Activated gamma-delta T cell (primary cell): ENCODE results near the gene TMEM30B.

ENCODE experiments used
- DNase-seq: peaks from one replicate; lab custom pipeline; 2025; lab: John Stamatoyannopoulos, UW

The TMEM30B gene

DNA sequence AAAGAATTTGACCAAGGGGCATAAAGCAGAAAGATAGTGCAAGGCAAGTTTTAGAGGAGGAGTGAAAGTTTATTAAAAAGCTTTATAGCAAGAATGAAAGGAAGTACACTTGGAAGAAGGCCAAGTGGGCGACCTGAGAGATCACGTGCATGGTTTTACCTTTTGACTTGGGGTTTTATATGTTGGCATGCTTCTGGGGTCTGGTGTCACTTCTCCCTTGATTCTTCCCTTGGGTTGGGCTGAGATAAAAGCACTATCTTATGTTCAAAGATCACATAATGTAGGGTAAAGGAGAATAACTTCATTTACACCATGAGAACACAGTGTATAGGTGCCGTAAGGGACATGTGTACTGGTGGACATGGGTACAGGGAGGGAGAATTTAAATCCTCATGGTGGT, 17.7 kb upstream of the TMEM30B start:
- DNase-seq: no peak

DNA sequence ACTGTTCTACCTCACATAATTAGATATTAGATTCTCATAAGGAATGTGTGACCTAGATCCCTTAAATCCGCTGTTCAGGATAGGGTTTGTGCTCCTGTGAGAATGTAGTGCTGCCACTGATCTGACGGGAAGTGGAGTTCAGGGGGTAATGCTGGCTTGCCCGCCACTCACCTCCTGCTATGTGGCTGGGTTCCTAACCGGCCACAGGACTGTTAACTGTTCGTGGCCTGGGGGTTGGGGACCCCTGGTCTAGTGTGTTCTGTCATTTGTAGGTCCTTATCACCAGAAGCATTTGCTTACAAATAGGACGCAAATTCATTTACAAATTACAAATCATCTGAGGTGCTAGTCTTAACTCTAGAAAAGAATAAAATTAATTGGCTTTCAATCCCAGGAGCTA, 16.4 kb upstream of the TMEM30B start:
- DNase-seq: no peak

DNA sequence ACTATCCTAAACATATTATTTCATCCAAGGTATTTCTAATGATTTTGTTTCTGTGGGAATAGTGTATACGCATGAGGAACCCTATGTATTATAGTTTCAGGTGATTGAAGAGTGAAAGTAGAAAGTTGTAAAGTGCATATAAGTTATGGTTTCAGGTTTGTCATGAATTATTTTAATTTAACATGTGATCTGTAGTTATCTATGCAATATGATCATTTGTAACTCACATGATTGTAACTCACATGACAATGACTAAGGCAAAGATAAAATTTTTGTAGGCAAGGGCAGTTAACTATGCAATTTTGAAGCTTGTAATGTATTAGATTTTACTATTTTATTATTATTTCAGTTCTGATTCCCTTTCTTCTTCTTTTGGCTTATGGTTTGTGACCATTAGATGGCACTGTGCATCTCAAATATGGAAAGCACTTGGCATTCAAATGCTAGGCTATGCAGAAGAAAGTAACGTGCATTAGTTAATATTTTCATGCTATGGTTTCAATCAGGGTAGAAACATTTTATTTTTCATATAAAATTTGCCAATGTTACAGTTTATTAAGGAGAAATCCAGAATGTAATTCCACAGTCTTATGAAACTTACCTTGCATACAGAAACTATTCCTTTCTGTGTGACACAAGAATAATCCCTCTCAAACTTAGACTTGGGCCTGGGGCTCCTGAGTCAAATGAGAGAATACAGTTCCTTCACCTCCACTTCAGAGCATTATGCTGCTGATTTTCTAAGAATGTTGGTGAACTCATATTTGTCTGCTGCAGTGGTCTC, 15.8 kb upstream of the TMEM30B start:
- DNase-seq: no peak

DNA sequence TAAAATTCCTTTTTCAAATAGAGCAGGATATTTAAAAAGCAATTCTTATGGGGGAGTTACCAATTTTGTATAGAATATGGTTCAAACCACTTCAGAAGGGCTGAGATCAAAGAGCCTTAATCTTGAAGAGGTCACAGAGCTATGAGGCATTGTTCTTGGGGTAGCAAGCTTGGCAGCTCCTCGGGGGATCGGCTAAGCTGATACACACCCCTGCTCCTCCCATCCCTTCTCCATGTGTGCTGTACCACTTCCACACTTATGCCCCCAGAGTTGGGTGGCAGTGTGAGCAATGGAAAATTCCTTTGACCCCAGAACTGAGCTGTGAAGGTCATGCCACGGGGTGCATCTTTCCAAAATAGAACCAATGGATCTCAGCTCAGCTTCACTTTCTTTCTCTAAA, 15.0 kb upstream of the TMEM30B start:
- DNase-seq: no peak

DNA sequence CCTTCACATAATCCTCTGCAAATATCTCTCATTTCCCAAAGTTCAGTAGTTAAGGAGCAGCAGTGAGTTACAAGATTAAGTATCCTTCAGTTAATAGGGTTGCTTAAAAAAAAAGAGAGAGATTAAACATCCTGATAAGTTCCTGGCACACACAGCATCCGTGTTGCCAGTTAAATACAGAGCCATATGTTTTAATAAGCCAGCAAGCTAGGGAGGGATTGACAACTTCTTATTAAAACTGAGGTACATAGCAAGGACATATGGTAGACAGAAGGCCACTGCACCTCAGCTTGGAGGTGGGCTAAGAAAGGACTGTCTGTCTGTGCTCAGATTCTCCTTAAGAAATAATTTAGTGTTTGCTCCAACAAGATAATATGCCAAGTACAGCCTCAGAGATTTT, 9.6 kb upstream of the TMEM30B start:
- no peak for DNase-seq

DNA sequence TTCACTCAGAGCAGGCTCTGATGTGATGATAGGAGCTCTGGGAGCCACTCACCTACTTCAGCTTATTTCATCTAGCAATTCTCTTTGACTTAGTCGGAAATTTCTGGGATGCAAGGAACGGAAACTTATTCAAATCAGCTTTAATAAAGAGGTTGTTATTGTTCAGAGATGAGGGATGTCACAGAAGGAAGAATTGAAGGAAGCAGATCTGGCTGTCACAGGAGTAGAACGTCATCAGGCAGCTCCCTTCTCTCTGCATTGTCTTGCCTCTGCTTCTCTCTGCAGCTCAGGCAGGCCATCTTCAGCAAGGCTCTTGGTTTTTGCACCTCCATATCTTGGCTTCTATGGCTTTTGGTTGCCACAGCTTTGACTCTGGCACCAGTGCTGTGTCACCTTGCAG, 7.6 kb upstream of the TMEM30B start:
- no peak for DNase-seq

DNA sequence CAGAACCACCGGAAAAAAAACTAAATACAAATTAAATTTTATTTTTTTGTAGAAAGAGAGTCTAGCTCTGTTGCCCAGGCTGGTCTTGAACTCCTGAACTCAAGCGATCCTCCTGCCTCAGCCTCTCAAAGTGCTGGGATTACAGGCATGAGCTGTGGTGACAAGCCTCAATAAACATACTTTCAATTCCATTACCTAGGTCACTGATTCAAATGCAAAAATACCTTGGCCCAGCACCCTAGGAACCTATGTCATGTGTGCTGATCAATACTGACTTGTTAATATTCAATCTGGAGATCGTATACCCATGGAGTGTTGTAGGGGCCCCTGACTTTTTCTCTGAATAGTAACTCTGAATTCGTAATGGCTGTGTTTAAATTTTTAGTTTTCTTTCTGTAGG, 7.1 kb upstream of the TMEM30B start:
- DNase-seq: no peak

DNA sequence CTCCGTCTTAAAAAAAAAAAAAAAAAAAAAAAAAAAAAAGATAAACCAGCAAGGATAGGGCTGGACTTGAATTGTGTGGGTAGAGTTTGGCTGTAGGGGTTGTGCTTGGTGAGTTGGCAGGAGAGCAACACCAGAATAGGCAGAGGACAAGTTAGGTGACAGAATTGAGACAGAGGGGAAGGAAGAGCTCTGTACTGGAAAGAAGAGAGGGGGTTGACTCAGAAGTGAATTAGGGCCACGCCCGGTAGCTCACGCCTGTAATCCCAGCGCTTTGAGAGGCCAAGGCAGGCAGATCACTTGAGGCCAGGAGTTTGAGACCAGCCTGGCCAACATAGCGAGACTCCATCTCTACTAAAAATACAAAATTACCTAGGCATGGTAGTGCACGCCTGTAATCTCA, 6.1 kb upstream of the TMEM30B start:
- no peak for DNase-seq

DNA sequence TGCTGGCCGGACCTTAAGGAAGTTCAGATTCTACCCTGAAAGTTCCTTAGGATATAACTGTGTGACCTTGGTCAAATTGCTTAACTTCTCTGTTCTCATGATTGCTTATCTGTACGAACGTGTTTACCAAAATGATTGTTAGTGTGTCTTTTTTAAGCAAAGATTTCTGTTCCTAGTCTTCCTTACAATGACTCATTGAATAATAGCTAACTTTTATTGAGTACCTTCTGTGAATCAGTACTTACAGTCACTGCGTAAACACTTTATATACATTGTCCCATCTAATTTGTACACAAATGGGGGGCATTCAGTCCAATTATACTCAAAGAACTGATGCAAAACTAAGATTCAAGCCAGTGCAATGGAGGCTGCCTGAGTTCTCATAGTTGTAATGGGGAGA, 4.2 kb upstream of the TMEM30B start:
- DNase-seq: no peak

DNA sequence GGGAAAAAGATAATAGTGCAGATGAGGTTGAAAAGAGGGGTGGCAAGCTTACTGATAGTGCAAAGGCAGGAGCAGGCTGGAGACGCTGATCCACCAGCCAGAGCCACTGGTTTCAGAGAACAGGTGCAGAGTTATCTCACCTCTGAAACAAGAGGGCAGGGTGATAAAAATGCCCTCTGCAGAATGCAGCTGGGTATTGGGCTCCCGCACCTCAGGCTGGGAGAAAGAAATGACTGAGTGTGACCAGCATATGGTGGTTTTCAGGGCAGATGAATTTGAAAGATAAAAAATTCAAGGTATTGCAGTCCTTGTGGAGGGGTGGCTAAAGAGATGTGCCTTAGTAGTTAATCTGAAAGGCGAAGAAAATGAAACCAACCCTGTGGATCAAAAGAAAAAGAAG, 2.9 kb upstream of the TMEM30B start:
- no peak for DNase-seq

DNA sequence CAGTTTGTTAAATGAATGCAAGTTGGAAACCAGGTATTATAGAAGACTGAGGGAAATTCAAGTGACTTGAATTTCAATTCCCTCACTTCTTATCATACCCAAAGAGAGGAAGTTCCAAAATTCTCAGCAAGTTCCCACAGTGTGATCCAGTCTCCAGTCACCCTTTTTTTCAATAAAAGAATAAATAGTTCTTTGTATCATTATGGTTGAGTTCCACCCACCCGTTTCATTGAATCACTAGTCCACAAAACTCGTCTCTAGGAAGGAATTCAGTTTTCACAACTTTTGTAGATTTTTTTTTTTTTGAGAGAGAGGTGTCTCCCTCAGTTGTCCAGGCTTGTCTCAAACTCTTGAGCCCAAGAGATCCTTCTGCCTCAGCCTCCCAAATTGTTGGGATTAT, 1.6 kb upstream of the TMEM30B start:
- DNase-seq: no peak

DNA sequence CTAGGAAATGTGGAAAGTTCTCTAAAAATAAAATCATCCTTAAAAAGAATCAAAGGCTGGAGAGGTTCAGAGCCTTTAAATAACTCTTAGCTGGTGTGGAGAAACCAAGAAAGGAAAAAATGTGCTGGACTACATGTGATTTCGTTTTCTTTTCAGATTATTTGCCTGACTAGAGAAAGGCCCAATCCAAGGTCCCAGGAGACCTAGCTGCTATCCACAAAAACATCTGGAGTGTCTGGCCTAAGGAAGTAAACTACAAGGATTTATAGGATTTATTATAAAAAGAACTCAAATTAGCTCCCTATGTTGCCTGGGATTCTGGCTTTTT, 774 bp upstream of the TMEM30B start:
- DNase-seq: no peak

DNA sequence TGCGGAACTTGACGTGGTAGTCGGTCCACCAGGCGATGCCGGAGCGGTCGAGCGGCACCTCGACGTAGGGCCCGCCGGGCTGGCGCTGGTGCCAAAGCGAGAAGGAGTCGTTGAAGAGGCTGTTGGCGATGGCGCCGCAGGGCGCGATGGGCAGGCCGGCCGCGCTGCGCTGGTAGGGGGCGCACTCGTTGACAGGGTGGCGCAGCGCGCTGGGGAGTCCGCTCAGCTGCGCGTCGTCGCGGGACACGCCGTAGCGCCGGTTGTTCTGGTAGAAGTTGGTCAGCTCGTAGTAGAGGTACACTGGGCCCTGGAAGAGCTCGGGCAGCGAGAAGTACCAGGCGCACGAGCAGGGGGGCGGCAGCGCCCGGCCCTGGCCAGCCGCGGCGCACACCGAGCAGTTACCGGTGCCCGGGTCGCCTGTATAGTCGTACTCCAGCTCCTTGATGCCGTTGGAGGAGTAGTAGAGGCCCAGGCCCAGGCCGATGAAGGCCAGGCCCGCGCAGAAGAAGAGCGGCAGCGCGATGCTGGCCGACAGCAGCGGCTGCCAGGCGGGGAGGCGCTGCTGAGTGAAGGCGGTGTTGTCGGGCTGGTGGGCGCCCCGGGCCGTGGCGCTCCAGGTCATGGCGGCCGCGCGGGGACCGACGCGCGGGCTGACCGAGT, 482 bp downstream of the TMEM30B start:
- peak; percentile 52 for DNase-seq

DNA sequence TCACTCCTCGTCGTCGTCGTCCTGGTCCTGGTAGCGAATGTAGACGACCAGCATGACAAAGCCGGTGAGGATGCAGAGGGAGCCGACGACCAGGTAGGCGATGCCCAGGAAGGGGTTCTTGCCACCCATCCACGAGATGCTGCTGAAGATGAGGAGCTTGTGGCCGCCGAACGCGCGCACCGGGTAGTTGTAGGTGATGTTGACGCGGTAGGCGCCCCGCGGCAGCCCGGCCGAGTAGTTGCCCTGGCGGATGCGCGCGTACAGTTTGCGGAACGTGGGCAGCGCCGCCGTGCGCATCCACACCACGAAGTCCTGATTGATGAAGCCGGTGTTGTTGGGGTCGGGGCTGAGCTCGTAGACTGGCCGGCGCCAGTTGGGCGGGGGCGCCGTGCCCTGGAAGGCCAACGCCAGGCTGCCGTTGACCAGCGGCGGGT, 1.0 kb downstream of the TMEM30B start:
- no peak for DNase-seq

DNA sequence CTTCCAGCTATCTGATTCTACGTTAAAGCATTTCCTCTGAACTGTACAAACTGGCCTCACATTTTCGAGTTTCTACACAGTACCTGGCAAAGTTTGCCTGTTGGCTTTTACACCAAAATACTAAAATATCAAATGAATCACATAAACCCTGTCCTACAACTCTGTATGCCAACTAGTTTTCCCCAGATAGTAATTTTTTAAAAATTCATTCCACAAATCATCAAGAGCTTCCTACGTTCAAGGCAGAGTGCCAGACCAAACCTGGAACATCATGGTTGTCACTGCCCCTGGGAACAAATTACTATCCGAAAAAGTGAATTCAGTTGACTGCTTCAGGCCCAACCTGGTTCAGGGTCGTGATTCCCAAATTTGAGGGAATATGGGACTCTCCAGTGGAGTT, 2.1 kb downstream of the TMEM30B start:
- no peak for DNase-seq

DNA sequence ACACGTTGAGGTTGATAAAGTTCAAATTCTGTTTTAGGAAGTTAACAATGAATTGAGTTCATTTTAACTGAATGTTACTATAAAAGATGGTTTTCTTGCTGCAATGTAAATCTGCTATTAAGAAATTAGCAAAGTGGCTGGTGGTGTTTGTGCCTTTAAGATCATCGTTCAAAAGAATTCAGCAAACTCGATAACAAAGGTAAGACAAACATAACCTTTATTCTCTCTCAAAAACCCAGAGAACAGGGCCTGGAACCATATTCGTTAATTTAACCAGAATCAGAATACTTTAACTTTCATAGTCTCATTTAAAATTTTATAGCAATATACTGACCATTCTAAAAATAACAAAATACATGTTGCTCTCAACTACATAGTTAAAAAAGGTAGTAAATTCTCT, 3.4 kb downstream of the TMEM30B start:
- DNase-seq: no peak

DNA sequence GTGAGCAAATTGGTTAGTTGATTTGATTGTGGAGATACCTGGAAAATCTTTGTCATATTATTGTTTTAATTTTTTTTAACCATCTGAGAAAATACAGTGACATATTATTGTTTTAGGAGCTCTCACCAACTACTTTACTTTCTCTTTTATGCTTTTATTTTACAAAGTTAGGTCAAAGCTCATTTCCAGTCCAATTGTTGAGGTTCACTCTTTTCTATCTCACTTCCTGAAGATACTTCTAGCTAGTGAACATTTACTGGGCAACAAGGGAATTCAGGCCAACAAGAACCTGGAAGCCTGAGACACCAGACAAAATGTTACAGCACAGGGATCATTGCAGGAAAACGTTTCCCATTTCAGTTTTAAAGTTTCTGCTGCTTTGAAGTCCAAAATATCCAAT, 3.9 kb downstream of the TMEM30B start:
- DNase-seq: no peak

DNA sequence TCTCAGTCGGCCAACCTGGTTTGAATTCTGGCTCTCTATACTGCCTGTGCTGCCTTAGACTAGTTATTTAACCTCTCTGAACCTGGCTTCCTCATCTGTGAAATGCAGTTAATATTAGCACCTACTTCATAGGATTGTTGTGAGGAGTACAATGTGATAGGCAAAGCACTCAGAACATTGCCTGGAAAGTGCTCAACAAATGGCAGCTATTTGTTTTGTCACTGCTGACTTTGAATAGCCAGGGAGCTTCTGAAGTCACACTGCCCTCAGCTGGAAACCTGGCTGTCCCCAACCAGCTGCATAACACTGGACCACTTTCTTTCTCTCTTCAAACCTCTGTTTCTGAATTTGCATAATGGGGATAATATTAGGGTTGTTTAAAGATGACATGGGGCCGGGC, 9.6 kb downstream of the TMEM30B start:
- no peak for DNase-seq

DNA sequence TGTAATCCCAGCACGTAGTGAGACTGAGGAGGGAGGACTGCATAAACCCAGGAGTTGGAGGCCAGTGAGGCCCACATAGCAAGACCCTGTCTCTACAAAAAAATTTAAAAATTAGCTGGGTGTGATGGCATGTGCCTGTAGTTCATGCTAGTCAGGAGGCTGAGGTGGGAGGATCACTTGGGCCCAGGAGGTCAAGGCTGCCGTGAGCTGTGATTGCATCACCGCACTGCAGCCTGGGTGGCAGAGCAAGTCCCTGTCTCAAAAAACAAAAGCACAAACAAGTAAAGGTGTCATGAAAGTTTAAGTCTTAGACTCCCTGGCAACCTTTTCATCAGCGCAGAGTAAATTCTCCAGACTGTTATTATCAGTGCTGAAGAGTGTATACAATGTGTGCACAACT, 10.4 kb downstream of the TMEM30B start:
- no peak for DNase-seq

DNA sequence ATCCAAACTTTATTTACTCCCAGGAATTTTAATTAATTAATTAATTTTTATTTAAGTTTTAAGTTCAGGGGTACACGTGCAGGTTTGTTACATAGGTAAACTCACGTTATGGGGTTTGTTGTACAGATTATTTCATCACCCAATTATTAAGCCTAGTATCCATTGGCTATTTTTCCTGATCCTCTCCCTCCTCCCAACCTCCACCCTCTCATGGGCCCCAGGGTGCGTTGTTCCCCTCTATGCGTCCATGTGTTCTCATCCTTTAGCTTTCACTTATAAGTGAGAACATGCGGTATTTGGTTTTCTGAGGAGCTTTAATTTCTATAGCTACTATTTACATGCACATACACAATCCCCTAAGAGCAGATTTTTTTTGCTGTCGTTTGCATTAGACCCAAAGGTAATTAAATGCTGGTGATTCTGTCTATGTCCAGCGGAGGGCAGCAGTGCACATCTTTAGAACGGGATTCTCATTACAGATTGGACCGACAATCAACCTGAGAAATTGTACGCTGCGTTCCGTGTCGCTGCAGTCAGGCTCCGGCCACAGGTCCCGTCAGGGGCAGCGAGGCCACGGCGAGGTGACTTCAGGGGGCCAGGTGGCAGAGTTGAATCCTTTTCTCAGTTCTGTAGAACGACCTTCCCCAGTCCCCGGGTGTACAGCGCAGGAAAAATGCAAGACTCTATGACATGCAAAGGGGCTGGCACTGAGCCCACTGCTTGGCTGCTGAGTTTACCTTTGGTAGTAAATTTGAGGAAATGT, 11.6 kb downstream of the TMEM30B start:
- DNase-seq: no peak

DNA sequence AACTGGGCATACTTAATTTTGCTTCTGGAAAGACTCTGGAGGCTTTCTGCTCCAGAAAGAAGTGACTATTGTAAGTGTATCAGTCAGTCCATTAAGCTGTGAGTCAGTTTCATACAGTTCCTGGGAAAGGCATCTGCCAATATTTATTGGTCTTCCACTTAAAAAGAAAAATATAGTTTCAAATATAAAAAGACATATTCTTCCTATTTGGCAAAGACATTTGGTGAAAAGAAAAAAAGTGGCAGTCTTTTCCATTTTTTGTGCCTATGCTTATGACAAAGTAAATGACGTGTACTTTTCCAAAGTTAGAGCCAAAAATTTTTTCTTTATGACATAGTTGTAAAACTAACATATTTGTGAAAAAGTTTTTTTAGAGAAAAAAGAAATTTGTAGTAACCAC, 12.3 kb downstream of the TMEM30B start:
- no peak for DNase-seq

DNA sequence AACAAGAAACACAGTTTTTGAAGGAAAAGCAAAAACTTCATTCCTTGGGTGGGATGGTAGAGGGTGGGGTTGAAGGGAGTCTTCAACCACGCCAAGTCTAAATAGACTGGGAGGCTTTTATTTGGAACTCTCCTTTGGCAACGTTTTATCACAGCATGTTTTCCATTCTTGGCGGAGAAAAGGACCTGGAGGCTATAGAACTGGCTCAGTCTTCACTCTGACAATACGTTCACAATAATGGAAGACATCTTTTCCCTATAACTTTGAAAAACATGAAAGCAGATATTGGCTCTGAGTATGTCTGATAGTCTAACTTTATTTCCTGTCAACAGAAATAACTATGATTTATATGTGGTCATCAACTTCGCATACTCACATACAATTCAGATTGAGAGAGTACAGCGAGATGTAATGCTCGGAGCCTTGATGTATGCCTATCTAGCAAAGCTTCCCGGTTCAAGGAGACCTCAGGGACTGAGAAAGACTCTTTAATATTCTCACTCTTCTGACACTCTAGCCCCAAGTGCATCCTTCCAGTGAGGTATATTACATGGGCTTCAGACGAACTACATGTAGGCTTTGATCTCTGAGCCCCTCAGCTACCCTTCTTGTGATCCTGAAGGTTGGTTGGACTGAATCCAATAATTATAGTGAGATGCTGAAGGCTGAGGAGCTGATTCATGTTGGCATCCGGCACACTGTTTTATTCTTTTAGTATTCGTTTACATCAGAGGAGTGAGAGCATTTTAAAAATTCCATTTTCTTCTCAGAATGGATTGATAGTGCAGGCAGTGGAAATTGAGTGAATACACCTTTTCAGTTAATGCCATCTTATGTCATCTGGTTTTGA, 14.0 kb downstream of the TMEM30B start:
- no peak for DNase-seq
